Measurements from ENCODE around the gene RPIA.

The RPIA gene

GRCh38 chr2:88724643-88725332, 33.3 kb downstream of the RPIA start:
- DNase-seq (ENCODE audit: low spot score), result no peak
- TF ChIP-seq CTCF (IDR thresholded peaks at IDR 0.05; ENCODE audit: extremely low read depth, insufficient read depth, missing control alignments), result no peak
- in situ Hi-C loops (cut with MboI; ENCODE audit: low pct_unique_long_range_greater_than_20kb, low sequenced_read_pairs, unreplicated experiment), result no loop called here

- no peak for DNase-seq (ENCODE audit: low spot score)
- no peak for TF ChIP-seq CTCF (IDR thresholded peaks at IDR 0.05; ENCODE audit: extremely low read depth, insufficient read depth, missing control alignments)
- in situ Hi-C loops (cut with MboI; ENCODE audit: low pct_unique_long_range_greater_than_20kb, low sequenced_read_pairs, unreplicated experiment), result no loop called here
Observed at GRCh38 chr2:88729061-88729745, 37.7 kb downstream of the RPIA start.

- DNase-seq (ENCODE audit: low spot score), result no peak
- TF ChIP-seq CTCF (IDR thresholded peaks at IDR 0.05; ENCODE audit: extremely low read depth, insufficient read depth, missing control alignments), result no peak
- in situ Hi-C loops (cut with MboI; ENCODE audit: low pct_unique_long_range_greater_than_20kb, low sequenced_read_pairs, unreplicated experiment), result no loop called here
Observed at GRCh38 chr2:88733155-88733902, 41.9 kb downstream of the RPIA start.

GRCh38 chr2:88735133-88735532, 43.7 kb downstream of the RPIA start:
- in situ Hi-C loops (cut with MboI; ENCODE audit: low pct_unique_long_range_greater_than_20kb, low sequenced_read_pairs, unreplicated experiment), result no loop called here
- TF ChIP-seq CTCF (IDR thresholded peaks at IDR 0.05; ENCODE audit: extremely low read depth, insufficient read depth, missing control alignments), result no peak
- DNase-seq (ENCODE audit: low spot score), result no peak

GRCh38 chr2:88735853-88736252, 44.4 kb downstream of the RPIA start:
- in situ Hi-C loops (cut with MboI; ENCODE audit: low pct_unique_long_range_greater_than_20kb, low sequenced_read_pairs, unreplicated experiment), result no loop called here
- TF ChIP-seq CTCF (IDR thresholded peaks at IDR 0.05; ENCODE audit: extremely low read depth, insufficient read depth, missing control alignments), result no peak
- no peak for DNase-seq (ENCODE audit: low spot score)

- no peak for DNase-seq (ENCODE audit: low spot score)
- in situ Hi-C loops (cut with MboI; ENCODE audit: low pct_unique_long_range_greater_than_20kb, low sequenced_read_pairs, unreplicated experiment), result no loop called here
Observed at GRCh38 chr2:88736437-88736836, 45.0 kb downstream of the RPIA start.

More at GRCh38 chr2:88736437-88736836, 45.0 kb downstream of the RPIA start:
- no peak for TF ChIP-seq CTCF (IDR thresholded peaks at IDR 0.05; ENCODE audit: extremely low read depth, insufficient read depth, missing control alignments)

Data from GM13977 (cell line).